AG20443 (cell line): ENCODE measurements around the gene TEC.
A peak's percentile ranks its signal among the peaks of the same experiment; 100 is the strongest.

Source experiments
- DNase-seq: peaks from one replicate; pipeline ENCODE4 v3.0.0; 2012; ENCODE audit warnings: low spot score, mixed read lengths

The TEC gene

DNA sequence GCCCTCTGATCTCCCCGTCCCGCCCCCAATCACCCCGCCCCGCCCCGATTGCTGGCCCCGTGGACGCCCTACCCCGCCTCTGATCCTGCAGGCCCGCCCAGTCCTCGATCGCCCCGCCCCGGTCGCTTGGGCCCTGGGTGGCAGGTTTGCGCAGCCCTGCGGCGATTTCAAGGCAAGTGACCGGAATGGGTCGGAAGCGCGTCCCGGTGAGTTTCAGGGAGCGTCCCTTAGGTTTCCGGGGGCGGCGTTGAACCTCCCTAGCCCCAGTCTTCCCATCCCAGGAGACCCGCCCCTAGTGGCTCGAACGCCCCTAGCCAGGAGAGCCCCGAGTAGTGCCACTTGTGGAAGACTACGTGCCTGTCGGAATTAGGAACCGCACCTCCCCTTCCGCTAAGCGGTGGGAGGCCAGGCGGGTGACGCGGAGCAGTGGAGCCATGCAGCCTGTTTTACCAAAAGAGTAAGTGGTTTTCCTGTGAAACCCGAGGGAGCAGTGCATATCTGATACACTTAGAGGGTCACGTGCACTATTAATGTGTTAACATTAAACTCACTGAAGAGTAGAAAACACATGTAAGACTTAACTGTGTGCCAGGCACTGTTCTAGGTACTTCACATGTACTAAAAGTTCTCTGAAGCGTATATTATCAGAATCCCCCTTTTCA, 354 bp upstream of the TEC start:
- DNase-seq: peak; percentile 98

DNA sequence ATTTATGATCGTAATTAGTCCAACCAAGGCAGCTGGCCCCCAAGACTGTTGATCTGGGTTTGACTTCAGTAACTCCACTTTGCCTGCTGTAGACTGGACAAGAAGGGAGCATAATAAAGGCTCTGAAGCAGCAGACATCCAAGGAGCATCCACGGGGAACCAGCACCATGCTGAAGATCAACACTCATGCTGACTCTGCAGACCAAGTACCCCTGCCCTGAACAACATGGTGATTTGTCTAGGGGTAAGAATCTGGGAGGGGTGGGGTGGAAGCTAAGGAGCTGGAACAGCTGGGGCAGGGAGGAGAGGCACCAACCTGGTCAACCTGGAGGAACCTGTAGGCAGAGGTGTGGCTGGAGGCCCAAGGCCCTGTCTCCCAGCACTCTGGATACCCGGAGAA, 2.1 kb downstream of the TEC start:
- DNase-seq: no peak

DNA sequence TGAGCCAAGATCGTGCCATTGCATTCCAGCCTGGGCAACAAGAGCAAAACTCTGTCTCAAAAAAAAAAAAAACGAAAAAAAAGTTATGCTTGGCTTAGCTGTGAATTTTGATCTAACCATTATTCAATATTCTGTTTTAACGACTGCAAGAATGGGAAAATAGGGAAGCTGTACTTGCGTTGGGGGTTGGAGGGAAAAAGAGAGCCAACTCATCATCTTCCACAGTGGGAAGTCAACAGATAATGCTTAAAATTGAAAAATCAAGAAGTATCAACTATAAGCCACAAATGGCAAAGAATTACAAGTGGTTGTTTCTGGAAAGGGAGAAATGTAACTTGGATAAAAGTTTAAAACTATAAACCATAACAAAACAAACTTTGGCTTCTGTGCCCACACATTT, 2.9 kb downstream of the TEC start:
- no peak for DNase-seq

DNA sequence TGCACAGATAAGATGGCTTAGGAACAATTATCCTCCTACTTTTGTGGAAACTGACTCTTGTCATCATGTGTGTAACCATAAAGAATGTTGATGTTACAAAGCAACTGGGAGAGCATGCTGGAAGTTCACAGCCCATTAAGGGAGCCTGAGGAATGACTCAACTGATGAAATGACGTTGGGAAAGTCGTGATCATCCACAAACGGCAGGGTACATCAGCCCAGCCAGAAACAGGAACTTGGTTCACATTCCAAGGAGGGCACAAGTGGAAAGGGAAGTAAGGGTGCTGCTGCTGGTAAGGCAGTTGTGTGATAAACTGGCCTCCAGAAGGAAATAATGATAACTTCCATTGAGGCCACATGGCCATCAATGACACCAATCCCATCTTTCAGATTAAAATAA, 6.7 kb downstream of the TEC start:
- DNase-seq: no peak

DNA sequence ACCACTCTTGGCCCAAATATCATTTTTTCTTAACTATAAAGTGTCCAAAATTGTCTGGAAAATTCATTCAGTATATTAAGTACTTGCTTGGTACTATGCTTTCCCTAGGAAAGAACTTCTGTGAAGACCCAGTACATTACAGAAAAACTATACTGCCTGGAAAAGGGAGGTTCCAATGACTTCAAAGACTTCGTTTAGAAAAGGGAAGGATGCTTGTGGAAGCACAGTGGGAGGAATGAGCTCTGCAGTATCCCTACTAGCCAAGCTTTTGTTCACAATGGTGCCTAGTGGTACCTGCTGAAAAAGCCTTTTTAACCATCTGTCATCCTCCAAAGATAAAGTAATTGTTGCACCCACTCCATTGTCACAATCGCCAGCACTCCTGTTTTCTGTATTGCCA, 7.2 kb downstream of the TEC start:
- DNase-seq: no peak

DNA sequence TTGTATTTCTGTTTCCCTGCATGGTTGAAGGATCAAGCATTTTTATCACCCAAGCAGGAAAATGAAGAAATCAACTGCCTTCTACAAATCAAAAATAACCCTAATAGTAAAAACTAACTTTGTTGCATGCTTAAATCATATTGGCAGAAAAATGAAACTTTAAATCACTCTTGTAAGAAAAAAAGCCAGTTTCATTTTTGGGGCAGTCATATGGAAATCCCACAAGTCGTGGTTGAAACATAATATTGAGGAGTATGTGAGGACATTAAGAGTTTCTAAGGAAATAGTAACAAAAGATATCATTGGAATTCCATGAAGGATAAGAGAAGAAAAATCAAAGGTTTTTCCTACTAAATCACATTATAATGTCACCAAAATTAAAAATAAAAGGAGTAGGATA, 8.4 kb downstream of the TEC start:
- DNase-seq: no peak

DNA sequence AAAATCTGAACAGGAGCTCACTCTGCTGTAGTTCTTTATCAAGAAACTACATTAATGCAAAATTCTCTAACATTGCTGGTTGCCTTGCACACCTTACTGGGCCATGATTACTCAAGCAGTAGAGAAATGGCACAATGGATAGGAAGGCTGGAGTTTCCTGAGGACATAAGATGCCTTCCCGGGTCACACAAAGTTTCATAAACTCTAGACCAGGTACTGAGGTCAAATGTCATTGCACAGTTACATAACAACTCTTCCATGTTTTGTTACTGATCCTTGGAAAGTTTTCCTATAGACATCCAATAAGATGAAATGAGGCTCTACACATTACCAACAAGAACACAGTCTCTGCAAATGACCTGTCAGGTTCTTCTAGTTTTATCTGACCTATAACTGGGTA, 9.9 kb downstream of the TEC start:
- DNase-seq: no peak

DNA sequence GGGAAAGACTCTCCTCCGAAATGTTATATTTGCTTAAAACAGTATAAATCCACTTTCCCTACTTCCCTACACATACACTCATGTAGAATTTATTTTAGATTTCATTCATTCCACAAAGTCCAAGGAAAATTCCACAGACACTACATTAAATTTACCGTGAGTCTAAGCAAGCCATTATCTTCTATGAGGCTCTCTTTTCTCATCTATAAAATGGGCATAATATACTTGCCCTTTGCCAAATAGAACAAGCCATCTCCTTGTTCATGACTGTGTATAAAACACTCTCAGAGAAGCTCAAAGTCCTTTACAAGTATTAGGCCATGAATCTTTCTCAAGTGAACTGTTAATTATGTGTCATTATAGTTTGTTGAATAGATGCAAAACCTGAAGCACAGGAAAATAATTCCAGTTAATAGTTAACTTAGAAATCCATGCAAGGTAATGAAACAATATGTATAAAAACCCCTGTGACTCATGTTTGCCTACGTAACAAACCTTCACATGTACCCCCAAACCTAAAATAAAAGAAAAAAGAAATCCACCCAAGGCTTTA, 10.7 kb downstream of the TEC start:
- DNase-seq: no peak

DNA sequence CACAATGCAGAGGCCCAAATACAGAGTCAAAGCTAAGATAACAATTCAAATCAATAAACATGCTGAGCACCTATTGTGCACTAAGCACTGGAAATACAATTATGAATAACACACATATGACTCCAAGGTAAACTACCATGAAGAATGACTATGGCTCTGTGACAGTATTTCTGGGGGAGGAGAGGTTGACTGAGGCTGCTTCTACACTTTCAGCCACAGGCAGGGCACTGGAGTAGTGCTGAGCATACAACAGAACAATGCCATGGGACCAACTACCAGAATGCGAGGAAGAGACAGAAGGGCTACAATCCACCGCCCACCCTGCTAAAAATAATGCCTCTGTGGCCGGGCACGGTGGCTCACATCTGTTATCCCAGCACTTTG, 13.7 kb downstream of the TEC start:
- no peak for DNase-seq

DNA sequence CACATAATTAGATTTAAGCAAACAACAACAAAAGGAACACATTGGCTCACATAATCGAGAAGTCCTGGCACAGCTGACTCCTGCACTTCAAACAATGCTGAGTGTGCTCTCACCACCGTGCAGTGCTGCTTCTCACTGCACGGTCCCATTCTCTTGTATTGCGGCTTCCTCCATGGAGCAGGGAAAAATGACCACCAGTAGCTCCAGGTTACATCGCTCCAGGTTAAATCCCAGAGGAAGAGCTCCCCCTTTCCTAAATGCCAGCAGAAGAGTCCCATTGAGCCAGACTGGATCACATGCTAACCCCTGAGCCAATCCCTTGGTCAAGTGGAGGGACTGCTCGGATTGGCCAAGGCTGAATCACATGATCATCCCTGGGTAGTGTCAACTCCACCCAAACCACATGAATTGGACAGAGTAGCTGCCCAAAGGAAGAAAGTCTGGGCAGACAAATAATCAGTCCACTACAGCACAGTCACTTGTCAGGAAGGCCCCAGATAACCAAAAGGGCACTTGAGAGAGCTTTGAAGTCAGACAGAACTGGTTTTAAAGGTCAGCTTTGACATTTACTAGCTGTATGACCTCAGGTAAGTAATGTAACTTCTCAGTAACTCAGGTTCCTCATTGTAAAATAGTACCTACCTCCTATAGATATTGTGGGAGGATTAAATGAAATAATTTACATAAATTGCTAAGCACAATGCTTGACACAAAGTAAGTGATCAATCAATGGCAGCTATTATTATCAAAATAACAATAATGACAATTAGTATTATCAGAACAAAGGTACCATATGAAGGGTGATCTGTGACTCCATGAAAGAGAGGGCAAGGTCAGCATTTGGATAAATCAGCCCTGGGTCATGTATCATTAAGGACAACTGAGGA, 14.3 kb downstream of the TEC start:
- no peak for DNase-seq

DNA sequence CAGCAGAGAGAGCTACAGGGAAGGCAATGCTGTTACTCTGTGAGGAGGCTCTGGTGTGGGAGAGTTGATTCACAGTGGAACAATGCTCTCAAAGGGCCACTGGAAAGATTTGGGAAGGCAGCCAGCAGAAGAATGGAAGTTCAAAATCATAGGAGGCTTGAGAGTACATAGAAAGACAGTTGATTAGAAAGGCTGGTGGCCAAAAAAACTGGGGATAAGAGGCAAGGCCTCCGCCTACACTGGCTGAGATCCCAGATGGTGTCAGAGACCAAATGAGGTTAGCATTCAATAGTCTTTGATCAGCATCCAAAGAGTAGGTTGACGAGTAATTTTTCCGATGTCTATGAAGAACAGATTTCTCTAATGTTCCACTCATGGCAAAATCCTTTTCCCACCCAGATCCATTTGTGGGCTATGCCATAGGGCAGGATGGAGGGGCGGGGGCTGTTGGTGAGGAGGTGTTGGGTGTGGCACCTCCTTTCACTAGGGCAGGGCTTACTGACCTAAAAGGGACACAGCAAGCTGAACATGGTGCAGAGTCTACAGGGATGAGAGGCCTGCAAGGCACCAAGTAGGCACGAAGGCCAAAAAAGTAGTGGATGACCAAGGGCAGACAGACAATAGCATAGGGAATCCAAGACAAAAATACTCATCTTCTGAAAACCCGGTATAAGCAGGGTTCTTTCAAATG, 15.1 kb downstream of the TEC start:
- DNase-seq: peak; percentile 27

DNA sequence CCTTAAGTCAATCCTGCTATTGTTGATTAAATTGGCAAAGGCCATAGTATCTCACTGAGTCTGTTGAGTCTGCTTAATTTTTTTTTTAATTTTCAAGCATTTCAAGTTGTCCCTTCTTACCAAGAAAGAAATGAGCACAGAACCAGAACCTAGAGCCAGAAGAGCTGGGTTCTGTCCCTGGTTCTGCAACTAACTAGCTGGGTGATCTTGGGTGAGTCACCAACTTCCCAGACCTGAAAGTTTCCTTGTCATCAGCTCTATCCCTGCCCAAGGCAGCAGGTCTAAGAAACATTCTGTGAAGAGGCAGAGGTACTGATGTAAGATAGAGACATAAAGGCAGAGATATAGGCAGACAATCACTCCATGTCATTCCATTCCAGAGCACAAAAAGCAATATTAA, 17.3 kb downstream of the TEC start:
- no peak for DNase-seq

DNA sequence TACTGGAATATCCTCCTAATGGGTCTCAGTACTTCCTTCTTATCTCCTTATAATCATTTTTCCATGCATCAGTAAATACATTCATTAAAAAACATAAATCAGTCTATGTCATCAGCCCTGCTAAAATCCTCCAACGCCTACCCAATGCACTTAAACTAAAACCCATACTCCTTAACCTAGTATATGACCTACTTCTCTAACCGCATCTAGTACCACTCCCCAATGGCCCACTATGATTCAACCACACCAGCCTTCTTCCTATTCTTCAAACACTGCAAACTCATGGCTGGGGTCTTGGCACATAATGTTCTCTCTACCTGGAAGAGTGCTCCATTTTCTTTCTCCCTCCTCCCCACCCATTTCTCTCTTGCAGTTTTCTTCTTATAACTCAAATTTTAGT, 18.7 kb downstream of the TEC start:
- DNase-seq: no peak

DNA sequence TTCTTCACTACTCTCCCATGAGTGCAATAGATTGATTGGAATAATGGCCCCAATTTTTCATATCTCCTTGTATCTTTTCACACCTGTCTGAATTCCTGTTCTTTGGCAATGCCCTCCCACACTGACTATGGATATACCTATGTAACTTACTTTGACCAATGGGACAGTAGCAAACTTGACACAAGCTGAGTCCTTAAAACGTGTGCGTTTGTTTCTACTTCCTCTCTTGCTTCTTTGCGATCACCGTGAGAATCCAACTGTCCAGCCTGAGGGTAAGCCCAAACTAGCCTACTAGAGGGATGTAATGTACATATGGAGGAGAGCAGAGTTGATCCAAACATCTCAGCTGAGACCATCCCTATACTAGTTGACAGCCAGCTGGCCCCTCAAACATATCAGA, 19.3 kb downstream of the TEC start:
- DNase-seq: no peak

DNA sequence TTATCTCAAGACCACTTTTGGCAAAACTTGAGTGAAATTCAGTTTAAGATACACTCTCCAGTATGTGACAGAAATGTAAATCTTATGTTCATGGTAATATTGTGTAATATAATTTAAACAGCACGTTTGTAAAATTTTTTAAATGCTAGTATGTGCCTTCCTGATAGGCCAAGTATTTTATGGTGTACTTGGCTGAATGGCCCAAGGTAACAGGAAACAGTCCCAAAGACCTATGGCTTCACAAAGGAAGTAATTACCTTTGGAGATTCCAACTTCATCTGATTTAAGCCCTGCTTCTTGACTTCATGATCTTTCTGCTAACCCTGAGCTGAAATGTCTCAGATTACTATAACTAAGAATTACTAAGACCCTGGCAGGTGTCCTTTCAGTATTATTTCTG, 20.3 kb downstream of the TEC start:
- DNase-seq: no peak

DNA sequence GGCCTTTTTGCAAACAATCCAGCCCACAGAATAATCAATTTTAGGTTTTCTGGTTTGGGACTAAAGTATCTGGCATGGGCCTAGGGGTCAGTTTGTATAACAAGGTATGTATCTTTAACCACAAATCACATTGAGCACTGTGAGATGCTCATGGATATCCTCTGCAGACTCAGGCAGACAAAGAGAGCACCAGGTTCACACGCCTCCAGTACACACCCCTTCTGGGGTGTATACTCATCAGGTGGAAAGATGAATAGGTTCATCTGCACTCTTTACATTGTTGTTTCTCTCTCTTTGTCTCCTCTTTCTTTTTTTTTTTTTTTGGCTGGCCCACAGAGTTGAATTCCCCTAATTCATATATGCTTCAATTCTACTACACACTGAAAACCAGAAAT, 21.1 kb downstream of the TEC start:
- no peak for DNase-seq

DNA sequence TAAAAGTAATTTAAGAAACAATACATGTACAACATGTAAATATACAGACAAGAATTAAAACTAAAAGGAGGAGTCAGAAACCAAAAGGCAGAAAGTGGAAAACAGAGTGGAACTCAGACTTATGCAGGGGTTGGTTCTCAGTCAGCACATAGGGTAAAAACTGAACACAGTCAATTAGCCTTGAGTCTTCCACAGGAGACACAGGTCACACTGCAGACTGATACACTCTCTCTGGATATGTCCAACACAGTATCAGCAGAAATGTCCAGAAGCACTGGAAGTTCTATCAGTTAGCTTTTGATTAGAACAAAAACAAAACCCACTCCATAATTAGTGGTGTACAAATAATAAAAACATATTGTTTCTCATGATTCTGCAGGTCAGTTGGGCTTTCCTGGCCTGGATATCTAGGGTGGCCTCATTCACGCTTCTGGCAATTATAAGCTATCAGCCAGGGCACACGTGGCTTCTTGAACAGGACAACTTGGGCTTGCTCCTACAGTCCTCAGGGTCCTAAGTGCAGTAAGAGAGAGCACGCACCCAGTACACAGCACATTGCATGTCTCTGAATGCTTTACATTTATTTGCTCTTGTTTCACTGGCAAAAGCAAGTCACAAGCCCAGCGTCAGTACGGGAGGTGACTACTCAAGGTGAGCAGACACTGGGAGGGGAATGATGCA, 21.6 kb downstream of the TEC start:
- DNase-seq: no peak

DNA sequence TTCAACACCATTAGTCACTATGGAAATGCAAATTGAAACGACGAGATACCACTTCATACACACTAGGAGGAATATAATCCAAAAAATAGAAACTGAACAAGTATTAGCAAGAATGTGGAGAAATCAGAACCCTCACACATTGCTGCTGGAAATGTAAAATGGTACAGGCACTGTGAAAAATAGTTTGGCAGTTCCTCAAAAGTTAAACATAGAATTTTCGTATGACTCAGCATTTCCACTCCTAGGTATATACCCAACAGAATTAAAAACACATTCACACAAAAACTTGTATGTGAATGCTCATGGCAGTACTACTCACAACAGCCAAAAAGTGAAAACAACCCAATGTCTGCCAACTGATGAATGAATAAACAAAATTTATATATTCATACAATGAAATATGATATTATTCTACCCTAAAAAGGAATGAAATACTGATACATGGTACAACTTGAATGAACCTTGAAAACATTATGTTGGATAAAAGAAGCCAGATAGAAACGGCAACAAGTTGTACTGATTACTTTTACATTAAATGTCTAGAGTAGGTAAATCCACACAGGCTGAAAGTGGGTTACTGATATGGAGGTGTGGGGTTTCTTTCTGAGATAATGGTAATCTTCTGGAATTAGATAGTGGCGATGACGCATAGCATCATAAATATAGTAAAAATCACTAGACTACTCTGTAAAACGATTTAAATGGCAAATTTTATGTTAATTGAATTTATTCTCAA, 22.3 kb downstream of the TEC start:
- no peak for DNase-seq

DNA sequence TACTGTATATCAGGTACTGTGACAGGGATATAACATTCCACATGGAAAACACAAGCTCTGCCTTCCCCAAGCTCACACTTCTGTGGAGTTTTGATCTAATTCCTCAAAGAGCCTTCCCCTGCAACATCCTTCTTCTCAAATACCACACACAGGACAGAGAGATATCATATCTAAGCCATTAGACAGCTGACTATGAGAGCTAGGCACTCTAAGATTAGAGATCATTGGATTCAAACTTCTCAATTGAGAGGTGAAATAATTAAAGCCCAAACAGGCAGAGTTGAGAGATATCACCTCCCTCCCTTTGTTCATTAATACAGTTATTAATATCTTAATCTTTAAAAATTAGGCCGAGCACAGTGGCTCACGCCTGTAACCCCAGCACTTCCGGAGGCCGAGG, 25.0 kb downstream of the TEC start:
- DNase-seq: no peak

DNA sequence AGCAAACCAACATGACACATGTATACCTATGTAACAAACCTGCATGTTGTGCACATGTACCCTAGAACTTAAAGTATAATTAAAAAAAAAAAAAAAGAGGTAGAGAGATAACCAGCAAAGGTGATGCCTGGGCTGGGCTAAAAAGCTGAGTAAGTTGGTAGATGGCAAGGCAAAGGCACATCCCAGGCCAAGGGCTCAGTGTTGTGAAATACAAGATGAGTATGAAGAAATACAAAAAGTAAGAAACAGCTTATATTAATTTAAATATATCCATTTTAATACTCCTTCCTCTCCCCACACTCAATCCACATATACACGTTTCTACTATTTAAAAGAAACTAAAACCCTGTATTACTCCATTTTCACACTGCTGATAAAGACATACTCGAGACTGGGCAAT, 25.8 kb downstream of the TEC start:
- no peak for DNase-seq

DNA sequence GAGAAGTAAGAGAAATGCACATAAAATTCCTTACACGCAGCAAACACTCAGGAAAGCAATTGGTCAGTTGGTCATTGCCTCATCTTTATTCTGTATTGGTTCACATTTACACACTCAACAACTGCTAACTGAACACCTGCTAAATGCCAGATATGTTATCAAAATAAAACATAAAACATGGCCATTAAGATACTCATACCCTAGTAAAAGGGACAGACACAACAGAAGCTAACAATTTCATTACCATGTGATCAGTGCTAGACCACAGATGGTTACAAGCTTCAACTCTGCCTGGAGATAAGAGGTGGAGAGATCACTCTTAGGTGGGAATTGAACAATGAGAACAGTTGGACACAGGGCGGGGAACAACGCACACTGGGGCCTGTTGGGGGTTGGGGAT, 26.2 kb downstream of the TEC start:
- no peak for DNase-seq
